ENCODE data around the gene PIH1D1. TPM values are rescaled to one million over a fixed set of nuclear protein-coding genes. Genes with fewer than 3 reads are reported as not detected.

The PIH1D1 gene
- total RNA-seq, 4 donors from 2014 or later: 79.6 to 144 (median 118) TPM

DNA sequence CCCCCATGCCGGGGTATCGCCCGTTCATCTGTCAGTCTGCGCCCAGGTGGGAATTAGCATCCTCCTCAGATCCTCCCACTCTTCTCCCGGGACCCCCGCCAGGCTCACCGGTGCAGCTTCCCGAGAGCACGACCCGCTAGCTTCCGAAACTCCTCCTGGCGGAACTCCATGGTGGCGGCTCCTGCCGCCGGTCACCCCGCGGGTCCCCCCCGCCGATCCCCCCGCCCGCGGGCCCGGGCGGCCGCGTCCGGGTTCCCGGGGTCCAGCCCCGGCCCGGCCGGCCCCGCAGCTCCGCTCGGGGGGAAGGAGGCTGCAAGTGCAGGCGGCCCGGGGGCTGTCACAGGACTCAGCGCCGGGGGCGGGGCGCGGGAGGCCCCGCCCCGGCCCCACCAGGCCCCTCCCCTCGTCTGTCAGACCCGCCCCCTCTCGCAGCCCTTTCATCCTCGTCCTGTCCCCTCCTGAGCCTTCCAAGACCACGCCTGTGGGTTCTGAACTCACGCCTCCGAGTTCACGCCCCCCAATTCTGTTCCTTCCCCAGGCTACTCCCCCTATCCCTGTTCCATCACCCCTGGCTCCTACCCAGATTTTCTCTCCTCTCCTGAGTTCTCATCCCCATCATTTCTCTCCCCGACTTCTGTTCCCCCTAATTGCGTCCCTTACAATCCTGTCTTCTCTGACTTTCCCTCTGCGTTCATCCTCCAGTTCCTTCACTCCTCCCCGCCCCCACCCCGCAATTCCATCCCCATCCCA, 10.2 kb downstream of the PIH1D1 start, which contains the start of gene SLC17A7:
SLC17A7 (minus strand) TSS at position 318 of the 750 bp plus-strand sequence; CDS start at position 170, 148 bp downstream.
- no peak within 1 kb of the TSS for H3K4me3 ChIP-seq (ENCODE audit: low read depth, poor library complexity, severe bottlenecking)
- WGBS, 2 donors: 4% methylated on average over 27 to 29 of the region's 56 CpGs
- peak; percentile 59 to 94 for DNase-seq (ENCODE audit: low spot score in 2 of 2)
- TF ChIP-seq CTCF (IDR thresholded peaks at IDR 0.05) (no peak), POLR2A (IDR thresholded peaks at IDR 0.05) (no peak)
- intact Hi-C loops (cut with DNase I; ENCODE audit: low total_unique reads): no loop called here

DNA sequence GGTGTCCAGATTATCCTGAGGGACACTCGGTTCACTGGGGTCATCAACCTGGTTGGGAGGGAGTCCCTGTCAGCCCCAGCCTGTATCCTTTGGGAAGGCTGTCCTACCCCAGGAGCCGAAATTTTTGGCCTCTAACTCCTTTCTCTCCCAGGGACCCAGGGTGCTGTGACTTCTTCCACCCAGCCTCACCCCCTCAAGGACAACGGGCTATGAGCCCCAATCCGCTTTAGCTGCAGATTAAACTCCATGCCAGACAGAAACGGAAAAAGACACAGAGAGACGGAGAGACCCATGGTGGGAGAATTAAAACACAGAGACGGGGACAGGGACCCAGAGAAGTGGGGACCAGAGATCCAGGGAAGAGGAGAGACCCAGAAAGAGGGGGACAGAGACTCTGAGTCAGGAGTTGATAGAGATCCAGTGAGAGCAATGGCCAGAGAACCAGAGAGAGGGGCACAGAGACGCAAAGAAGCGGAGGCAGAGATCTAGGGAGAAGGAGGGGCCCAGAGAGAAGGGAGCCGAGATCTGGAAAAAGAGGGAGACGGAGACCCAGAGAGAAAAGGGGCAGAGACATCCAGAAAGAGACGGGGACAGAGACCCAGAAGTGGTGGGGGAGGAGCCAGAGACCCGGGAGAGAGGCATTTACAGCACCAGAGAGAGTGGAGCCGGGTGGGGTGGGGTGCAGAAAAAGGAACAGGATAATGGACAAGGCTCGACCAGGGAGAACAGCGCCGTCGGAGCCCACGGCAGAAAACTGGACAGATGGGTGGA, 11.0 kb downstream of the PIH1D1 start:
- DNase-seq (ENCODE audit: low spot score in 2 of 2): no peak
- intact Hi-C loops (cut with DNase I; ENCODE audit: low total_unique reads): no loop called here
- 17 to 19% methylated on average over 19 of the region's 19 CpGs for WGBS, 2 donors
- no peak overlapping the region for H3K4me3 ChIP-seq (ENCODE audit: low read depth, poor library complexity, severe bottlenecking)
- TF ChIP-seq CTCF (IDR thresholded peaks at IDR 0.05): no peak
- no peak for TF ChIP-seq POLR2A (IDR thresholded peaks at IDR 0.05)

- WGBS, 2 donors: 35 to 41% methylated on average over 6 of the region's 6 CpGs
- no peak overlapping the region for H3K4me3 ChIP-seq (ENCODE audit: low read depth, poor library complexity, severe bottlenecking)
- intact Hi-C loops (cut with DNase I; ENCODE audit: low total_unique reads): loop anchor here (5.0 kb wide), 1 partner anchor 48 kb away; no protein-coding TSS in a partner anchor
- TF ChIP-seq POLR2A (IDR thresholded peaks at IDR 0.05): no peak
- TF ChIP-seq CTCF (IDR thresholded peaks at IDR 0.05): no peak
- no peak for DNase-seq (ENCODE audit: low spot score in 2 of 2)
These were observed 11.8 kb downstream of the PIH1D1 start for GRCh38 chr19:49439836-49440235.

DNA sequence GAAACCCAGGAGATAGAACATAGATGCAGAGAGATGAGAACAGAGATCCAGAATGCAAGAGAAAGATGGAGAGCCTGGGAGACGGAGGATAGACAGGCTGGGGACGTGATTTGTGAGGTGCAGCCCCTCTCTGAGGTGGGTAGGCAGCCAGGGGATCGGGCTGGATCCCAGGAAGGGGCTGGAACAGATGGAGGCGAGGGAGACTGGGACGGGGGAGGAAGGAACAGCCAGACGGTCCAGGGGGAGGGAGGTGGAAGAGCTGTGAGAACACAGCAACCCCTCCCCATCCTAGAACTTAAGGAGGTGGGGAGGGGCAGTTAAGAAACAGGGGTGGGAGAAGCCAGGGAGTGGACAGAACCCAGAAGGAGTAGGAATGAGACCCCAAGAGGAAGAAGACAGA, 13.4 kb downstream of the PIH1D1 start:
- TF ChIP-seq CTCF (IDR thresholded peaks at IDR 0.05) (no peak), POLR2A (IDR thresholded peaks at IDR 0.05) (no peak)
- whole genome bisulfite sequencing, 2 donors: 25 to 29% methylated on average over 6 of the region's 6 CpGs
- no peak overlapping the region for H3K4me3 ChIP-seq (ENCODE audit: low read depth, poor library complexity, severe bottlenecking)
- intact Hi-C loops (cut with DNase I; ENCODE audit: low total_unique reads): loop anchor here (5.0 kb wide), 1 partner anchor 46 kb away; no protein-coding TSS in a partner anchor
- DNase-seq (ENCODE audit: low spot score in 2 of 2): no peak

- no peak overlapping the region for H3K4me3 ChIP-seq (ENCODE audit: low read depth, poor library complexity, severe bottlenecking)
- DNase-seq (ENCODE audit: low spot score in 2 of 2): no peak
- TF ChIP-seq POLR2A (IDR thresholded peaks at IDR 0.05) (no peak), CTCF (IDR thresholded peaks at IDR 0.05) (no peak)
- intact Hi-C loops (cut with DNase I; ENCODE audit: low total_unique reads): loop anchor here (5.0 kb wide), 1 partner anchor 45 kb away; no protein-coding TSS in a partner anchor
- WGBS, 2 donors: 14 to 23% methylated on average over 8 of the region's 8 CpGs
These were observed 14.4 kb downstream of the PIH1D1 start for GRCh38 chr19:49437231-49437630.
